Stimulated activated CD4-positive, alpha-beta T cell treated with anti-CD3 and anti-CD28 coated beads, TNF-alpha, amount 100 ng/mL, for 4 hours (primary cell): ENCODE results near the gene PEA15.

Experiments used
- DNase-seq, 3 experiments: peaks; one replicate each; pipeline ENCODE4 v3.0.0-alpha.2; 2020; ENCODE audit warnings: low read depth in 3 of 3

Gene PEA15

DNA sequence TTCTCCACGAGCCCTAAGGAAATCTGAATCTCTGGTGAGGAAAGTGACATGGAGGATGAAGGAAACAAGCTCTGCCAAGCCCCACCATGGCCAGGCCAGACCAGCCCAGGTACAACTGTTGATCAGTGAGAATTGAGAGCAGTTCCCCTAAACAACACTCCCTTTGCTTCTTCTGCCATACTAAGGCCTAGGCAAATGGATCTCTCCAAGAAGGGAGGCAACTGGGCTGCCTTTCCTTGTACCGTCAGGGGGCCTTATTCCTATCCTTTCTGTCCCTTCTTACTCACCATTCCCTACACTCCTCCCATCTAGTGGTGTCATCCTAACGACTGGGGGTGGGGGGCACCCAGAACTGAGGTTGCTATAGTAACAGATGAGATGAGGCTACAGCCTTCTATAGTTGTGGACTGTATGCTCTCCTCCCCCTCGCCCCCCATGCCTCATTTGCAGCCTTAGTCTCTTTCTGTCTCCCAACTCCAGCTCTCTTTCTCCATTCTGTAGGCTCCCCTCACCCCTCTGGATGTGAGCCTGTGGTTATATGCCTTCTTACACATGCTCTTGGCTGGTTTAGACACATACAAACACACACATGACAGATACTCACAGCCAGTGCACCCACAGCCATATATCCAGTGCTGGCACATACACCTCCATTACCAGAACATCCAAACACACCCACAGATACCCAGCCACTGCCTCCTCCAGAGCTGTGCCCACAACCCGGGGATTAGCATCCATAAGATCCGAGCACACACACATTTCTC lies 3.6 kb downstream of the PEA15 start:
- no peak for DNase-seq

- no peak for DNase-seq
Measured at GRCh38 chr1:160209321-160210046, 4.3 kb downstream of the PEA15 start.

- DNase-seq = no peak
Measured at GRCh38 chr1:160210561-160210960, 5.4 kb downstream of the PEA15 start.

DNA sequence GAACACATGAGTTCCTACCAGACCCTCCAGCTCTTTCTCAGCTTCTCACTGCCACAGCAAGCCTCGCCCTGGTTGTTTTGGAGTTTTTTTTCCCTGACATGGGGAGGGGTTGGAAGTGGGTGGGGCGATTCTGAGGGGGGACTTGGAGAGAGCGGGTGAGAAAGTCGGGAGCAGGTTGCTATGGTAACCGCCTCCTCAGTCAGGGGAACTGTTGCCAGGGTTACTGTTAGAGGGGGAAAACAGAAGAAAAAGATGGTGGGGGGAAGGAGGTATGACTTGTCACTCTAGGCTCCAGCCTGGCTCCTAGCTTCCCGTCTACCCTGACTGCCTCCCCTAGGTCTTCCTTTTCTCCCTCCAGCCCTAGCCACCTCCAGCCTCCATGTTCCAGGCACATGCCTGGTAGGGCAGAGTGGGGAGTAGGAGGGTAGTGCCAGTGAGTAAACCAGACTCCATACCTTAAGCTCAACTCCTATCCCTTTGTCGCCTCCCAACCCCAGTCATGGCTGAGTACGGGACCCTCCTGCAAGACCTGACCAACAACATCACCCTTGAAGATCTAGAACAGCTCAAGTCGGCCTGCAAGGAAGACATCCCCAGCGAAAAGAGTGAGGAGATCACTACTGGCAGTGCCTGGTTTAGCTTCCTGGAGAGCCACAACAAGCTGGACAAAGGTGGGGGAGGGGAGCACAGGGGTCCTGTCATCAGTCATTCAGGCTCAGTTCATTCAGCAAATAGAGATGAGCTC lies 6.0 kb downstream of the PEA15 start:
- no peak for DNase-seq

- no peak for DNase-seq
Measured at GRCh38 chr1:160214481-160215140, 9.4 kb downstream of the PEA15 start.

- no peak for DNase-seq
Measured at GRCh38 chr1:160216301-160216700, 11.1 kb downstream of the PEA15 start.

GRCh38 chr1:160217481-160218051 lies 12.4 kb downstream of the PEA15 start:
- no peak for DNase-seq

GRCh38 chr1:160219062-160219929 lies 14.1 kb downstream of the PEA15 start:
- no peak for DNase-seq

DNA sequence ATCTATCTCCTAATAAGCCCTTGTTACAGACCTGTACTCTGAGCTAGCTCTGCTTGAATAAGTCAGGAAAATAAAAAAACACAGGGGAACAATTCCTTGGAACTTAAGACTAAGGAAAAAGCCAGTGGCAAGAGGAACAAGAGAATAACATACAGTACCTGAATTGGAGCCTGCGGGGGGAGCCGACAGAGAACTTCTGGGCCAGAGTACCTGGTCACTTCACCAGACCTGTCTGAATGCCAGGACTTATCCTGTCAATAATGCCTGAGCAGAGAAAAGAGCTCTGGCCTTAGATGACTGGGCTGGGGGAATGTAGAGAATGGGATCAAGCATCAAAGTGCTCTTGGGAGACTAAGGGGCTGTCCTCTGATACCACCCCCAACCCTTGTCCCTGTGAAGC lies 15.1 kb downstream of the PEA15 start:
- no peak for DNase-seq

DNA sequence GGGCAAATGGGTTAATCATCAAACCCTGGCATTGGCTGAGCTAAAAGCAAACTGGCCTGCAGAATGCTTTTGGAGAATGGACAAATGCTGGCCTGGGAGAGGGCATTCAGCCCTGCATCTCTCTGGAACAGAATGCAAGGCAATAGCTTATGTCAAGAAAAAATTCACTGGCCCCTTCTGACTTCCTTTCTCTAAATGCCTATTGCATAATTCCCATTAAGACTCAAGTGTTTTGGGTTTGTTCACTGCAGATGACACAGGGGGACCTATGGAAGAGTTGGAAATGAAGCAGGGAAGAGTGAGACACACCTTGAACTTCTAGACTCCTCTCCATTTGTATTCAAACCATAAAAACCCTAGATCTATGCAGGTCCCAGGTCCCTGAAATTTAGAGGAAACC lies 15.9 kb downstream of the PEA15 start:
- DNase-seq = no peak

DNA sequence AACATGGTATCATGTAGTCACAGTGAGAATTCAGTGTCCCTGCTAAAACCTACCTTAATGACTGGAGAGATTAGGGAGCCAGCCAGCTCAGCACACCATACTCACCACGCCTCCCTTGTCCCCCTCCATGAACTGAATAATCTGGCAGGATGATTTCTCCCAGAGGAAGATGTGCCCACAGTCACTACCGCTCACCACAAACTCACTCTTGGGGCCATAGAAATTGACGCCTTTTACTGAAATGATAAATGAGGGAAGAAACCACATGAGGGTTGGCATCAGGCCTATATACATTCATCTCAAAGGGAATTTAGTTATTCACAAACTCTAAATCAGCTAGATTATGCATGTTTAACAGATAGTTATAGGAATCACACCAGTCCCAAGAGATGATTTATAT lies 17.4 kb downstream of the PEA15 start:
- DNase-seq = no peak

DNA sequence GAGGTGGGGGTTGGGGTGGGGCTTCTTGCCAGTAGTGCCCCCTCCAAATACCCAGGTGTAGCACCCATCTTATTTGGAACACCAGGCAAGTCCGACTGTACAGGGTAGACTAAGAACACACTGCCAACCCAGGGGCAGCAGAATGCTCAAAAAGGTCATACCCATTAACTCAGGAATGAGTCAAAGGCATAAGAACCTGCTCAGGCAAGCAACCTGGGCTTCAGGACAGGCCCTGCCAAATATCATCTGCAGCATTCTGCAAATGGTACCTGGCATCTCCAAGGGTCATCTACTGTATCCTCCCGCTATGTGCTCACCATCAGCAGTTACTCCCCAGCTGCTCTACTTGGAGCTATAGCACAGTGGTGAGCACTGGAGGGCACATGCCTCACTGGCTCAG lies 19.4 kb downstream of the PEA15 start:
- no peak for DNase-seq

- DNase-seq = no peak
Measured at GRCh38 chr1:160225345-160225744, 20.2 kb downstream of the PEA15 start.

DNA sequence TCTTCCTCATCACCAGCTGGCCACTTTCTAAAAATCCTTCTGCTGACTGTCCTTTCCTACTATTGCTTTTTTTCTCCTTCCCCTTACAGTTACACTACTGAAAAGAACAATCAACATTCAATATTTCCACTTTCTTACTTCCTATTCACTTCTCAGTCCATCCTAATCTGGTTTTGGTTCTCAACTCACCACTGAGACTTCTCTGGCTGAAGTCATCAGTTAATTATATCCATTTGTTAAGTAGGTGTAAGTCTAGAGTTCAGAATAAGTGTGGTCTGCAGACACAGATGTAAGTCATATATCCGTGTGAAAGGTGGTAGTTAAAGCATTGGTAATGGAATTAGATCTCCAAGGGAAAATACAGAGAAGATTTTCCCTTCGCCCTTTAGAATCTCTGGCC lies 21.4 kb downstream of the PEA15 start:
- no peak for DNase-seq

DNA sequence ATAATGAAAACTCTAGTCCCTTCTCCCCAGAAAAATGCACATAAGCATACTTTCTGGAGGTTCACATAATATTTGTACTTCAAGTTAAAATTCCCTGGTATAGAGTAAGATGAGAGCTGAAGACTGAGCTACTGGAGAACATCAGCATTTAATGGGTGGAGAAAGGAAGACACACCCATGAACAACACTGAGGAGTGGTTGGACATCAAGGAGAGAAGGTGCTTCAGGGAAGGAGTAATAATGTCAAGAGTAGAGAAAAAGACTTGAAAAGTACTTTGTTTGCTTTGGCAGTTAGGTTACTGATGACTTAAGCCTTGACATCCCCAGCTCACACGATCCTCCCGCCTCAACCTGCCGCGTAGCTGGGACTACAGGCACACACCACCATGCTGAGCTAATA lies 21.9 kb downstream of the PEA15 start:
- no peak for DNase-seq

DNA sequence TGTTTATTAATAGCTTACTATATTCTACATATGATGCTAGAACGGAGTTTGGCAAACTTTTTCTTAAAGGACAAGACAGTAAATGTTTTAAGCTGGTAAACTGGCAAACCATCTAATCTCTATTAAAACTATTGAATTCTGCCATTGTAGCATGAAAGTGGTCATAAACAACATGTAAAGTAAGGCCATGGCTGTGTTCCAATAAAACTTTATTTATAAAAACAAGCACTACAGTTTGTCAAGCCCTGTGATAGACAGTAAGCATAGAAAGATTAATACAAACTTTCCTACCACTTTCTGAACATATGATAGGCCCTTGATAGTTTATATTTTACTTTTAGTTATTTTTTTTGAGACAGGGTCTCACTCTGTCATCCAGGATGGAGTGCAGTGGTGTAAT lies 22.4 kb downstream of the PEA15 start:
- no peak for DNase-seq

- DNase-seq = no peak
Measured at GRCh38 chr1:160228431-160228830, 23.2 kb downstream of the PEA15 start.

DNA sequence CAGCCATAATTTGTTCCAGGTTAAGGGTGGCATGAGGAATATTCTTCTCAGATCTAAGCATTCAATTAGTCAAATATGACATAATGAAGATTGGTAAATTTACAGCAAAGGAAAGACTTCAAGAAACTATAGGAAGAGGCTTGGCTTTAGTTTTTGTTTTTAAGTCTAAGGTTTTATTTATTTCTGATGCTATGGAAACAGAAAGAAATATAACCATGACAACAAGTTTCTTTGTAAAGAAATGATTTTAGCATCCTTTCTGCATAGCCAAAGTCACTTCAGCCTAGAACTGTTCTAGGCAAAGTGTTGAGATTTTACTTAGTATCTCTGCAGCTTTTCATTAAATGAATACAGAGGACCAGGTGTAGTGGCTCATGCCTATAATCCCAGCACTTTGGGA lies 27.7 kb downstream of the PEA15 start:
- DNase-seq = no peak

DNA sequence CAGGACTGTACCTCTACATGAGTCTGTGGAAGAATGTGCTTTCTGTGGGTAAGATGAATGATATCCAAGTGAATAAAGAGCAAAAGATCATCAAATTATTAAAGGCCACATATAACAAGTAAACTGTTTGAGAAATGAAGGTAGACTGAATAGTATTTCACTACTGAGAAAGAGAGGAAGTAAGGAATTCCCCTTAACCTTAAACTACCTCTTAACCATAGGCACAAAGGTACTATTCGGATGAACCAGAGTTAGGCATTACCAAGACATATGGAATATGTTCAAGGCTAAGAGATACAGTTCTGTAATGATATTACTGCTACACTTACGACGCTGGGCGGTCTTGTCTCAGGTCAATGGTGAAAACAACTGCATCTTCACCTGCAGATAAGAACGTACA lies 31.6 kb downstream of the PEA15 start:
- DNase-seq = no peak

- no peak for DNase-seq
Measured at GRCh38 chr1:160237558-160237957, 32.4 kb downstream of the PEA15 start.

GRCh38 chr1:160238408-160238807 lies 33.2 kb downstream of the PEA15 start:
- DNase-seq = no peak
